Activated B cell treated with CpG ODN at 0.5 μM for 24 hours (primary cell): Measurements from ENCODE around the gene ZNF273. TPM values are rescaled to one million over a fixed set of nuclear protein-coding genes. Genes with fewer than 3 reads are reported as not detected.
A peak's percentile ranks its signal among the peaks of the same experiment; 100 is the strongest.
"Not testable (repeated sequence)": the region's sequence is repeated elsewhere in the genome, so short reads cannot be mapped to it uniquely, and the experiment has no call there.

ENCODE experiments used
- ATAC-seq: fragments of 200-7000 bp; cut with Tn5 transposase; one replicate; pipeline ENCODE4 v1.10.0; 2021; ENCODE audit warnings: low read depth, mild to moderate bottlenecking, moderate library complexity
- CTCF ChIA-PET: fragments of 350-600 bp; sonication (Branson Sonifier 250); formaldehyde crosslinking; loops from one replicate; lab custom pipeline; 2021; ENCODE audit warnings: antibody characterized with exemption; lab: Charles Lee
- POLR2A ChIA-PET: fragments of 350-600 bp; sonication (Branson Sonifier 250); formaldehyde crosslinking; loops from one replicate; lab custom pipeline; 2021; ENCODE audit warnings: antibody characterized with exemption; lab: Charles Lee
- DNase-seq: peaks from one replicate; pipeline ENCODE4 v3.0.0; 2022
- H3K27ac Mint-ChIP-seq: one replicate; pipeline ENCODE4 v1.8.0; 2020; ENCODE audit warnings: mixed read lengths
- H3K27me3 Mint-ChIP-seq: one replicate; pipeline ENCODE4 v1.8.0; 2021; ENCODE audit warnings: mixed read lengths
- H3K36me3 Mint-ChIP-seq: one replicate; pipeline ENCODE4 v1.8.0; 2021; ENCODE audit warnings: low read depth, mixed read lengths
- H3K4me1 Mint-ChIP-seq: one replicate; pipeline ENCODE4 v1.8.0; 2021; ENCODE audit warnings: mixed read lengths
- H3K4me3 Mint-ChIP-seq: one replicate; pipeline ENCODE4 v1.8.0; 2020; ENCODE audit warnings: mild to moderate bottlenecking, mixed read lengths
- H3K9me3 Mint-ChIP-seq: one replicate; pipeline ENCODE4 v1.8.0; 2020; ENCODE audit warnings: mixed read lengths
- intact Hi-C: fragments of 100-400 bp; cut with micrococcal nuclease; formaldehyde crosslinking; loops from one replicate; pipeline ENCODE4 v1.15.1; 2024
- total RNA-seq: library from RNA; stranded (reverse); gene quantifications from 2 replicates; pipeline ENCODE4 v1.2.3, GENCODE V29; 2022
- TF ChIP-seq, protein P1 (sequence below): fragments of 200-600 bp; IDR thresholded peaks from one replicate; pipeline ENCODE4 v1.8.0; 2022; ENCODE audit warnings: antibody characterized with exemption, mild to moderate bottlenecking

Gene ZNF273
- total RNA-seq, 1 donor from 2014 or later = 12.3 TPM

DNA sequence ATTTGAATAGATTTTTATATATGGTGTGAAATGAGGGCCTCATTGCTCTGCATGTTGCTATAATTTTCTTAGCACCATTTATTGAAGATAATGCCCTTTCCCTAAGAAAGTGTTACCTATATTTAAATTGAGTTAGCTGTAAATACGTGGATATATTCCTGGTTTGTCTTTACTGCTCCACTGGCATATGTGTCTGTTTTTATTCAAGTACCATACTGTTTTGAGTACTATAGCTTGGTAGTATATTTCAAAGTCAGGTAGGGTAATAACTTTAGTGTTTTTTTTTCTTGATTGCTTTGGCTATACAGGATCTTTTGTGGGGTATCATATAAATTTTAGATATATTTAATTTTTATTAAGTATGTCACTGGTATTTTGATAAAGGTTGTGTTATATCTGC lies 31.4 kb downstream of the ZNF273 start:
- no peaks in the 10 kb centered on the region for H3K4me1 Mint-ChIP-seq
- TF ChIP-seq, protein P1, sequence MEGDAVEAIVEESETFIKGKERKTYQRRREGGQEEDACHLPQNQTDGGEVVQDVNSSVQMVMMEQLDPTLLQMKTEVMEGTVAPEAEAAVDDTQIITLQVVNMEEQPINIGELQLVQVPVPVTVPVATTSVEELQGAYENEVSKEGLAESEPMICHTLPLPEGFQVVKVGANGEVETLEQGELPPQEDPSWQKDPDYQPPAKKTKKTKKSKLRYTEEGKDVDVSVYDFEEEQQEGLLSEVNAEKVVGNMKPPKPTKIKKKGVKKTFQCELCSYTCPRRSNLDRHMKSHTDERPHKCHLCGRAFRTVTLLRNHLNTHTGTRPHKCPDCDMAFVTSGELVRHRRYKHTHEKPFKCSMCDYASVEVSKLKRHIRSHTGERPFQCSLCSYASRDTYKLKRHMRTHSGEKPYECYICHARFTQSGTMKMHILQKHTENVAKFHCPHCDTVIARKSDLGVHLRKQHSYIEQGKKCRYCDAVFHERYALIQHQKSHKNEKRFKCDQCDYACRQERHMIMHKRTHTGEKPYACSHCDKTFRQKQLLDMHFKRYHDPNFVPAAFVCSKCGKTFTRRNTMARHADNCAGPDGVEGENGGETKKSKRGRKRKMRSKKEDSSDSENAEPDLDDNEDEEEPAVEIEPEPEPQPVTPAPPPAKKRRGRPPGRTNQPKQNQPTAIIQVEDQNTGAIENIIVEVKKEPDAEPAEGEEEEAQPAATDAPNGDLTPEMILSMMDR = no peak
- H3K9me3 Mint-ChIP-seq = peaks cover 10% of the 10 kb centered on the region
- ChIA-PET CTCF (no interaction called here), POLR2A (no interaction called here)
- H3K36me3 Mint-ChIP-seq = peaks cover 21% of the 10 kb centered on the region
- no peaks in the 10 kb centered on the region for H3K27me3 Mint-ChIP-seq
- DNase-seq (no peak), ATAC-seq (no peak)
- no peak overlapping the region for H3K27ac Mint-ChIP-seq
- intact Hi-C loops = no loop called here
- H3K4me3 Mint-ChIP-seq = no peak overlapping the region

GRCh38 chr7:64938540-64938939 lies 35.5 kb downstream of the ZNF273 start:
- intact Hi-C loops = no loop called here
- peaks cover 5% of the 10 kb centered on the region for H3K9me3 Mint-ChIP-seq
- H3K27ac Mint-ChIP-seq = no peak overlapping the region
- H3K36me3 Mint-ChIP-seq = peaks cover 8% of the 10 kb centered on the region
- TF ChIP-seq, protein P1 = no peak
- no peaks in the 10 kb centered on the region for H3K4me1 Mint-ChIP-seq
- POLR2A ChIA-PET = no interaction called here
- no peaks in the 10 kb centered on the region for H3K27me3 Mint-ChIP-seq
- H3K4me3 Mint-ChIP-seq = no peak overlapping the region
- ATAC-seq (no peak), DNase-seq (no peak)
- CTCF ChIA-PET = interaction anchor here (1.4 kb wide), 1 partner anchor 13 kb away, joined by 4 read pairs; no protein-coding TSS in a partner anchor

- intact Hi-C loops, POLR2A ChIA-PET, H3K9me3 Mint-ChIP-seq, DNase-seq, H3K4me3 Mint-ChIP-seq, H3K4me1 Mint-ChIP-seq, H3K27ac Mint-ChIP-seq, CTCF ChIA-PET, H3K36me3 Mint-ChIP-seq, H3K27me3 Mint-ChIP-seq, ATAC-seq: not testable (repeated sequence)
Observed at GRCh38 chr7:64940021-64940420, 36.9 kb downstream of the ZNF273 start.

DNA sequence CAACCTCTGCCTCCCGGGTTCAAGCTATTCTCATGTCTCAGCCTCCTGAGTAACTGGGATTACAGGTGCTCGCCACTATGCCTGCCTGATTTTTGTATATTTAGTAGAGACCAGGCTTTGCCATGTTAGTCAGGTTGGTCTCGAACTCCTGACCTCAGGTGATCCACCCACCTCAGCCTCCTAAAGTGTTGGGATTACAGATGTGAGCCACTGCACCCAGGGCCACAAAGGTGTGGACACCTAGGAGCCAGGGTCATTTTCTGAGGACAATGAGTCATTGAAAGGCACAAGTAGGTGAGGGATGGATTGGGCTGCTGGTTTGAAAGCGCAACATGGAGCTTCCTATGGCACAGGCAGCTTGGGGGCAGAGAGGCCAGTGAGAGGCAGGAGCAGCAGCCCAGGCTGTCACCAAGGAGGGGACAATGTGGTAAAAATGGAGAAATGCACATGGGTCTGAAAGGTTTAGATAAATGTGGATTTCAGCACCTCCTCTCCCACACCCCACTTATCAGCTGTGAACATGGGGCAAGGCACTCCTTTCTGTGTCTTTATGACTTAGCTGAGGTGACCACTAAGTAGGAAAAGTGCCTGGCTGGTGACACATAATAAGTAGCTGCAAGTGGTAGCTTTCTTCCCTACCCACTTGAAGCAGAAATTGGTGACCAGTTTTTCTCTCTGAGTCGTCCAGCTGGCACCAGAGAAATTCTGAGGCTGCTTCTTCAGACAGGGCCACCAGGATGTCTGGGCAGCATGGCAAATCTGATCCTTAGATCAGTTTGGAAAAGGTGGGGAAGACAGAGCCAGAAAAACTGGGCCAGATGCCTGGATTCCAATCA lies 41.8 kb downstream of the ZNF273 start:
- H3K4me3 Mint-ChIP-seq, H3K27ac Mint-ChIP-seq, POLR2A ChIA-PET, H3K4me1 Mint-ChIP-seq, CTCF ChIA-PET, DNase-seq, intact Hi-C loops, H3K36me3 Mint-ChIP-seq, ATAC-seq, H3K9me3 Mint-ChIP-seq: not testable (repeated sequence)
- H3K27me3 Mint-ChIP-seq = peaks cover 38% of the 10 kb centered on the region

GRCh38 chr7:64945503-64946175 lies 42.6 kb downstream of the ZNF273 start:
- Mint-ChIP-seq H3K4me1 (peaks cover 3% of the 10 kb centered on the region), H3K27me3 (peaks cover 42% of the 10 kb centered on the region), H3K36me3 (no peaks in the 10 kb centered on the region), H3K9me3 (no peaks in the 10 kb centered on the region), H3K27ac (no peak overlapping the region), H3K4me3 (no peak overlapping the region)
- TF ChIP-seq, protein P1 = no peak
- intact Hi-C loops = no loop called here
- ATAC-seq (no peak), DNase-seq (no peak)
- ChIA-PET CTCF (no interaction called here), POLR2A (no interaction called here)

DNA sequence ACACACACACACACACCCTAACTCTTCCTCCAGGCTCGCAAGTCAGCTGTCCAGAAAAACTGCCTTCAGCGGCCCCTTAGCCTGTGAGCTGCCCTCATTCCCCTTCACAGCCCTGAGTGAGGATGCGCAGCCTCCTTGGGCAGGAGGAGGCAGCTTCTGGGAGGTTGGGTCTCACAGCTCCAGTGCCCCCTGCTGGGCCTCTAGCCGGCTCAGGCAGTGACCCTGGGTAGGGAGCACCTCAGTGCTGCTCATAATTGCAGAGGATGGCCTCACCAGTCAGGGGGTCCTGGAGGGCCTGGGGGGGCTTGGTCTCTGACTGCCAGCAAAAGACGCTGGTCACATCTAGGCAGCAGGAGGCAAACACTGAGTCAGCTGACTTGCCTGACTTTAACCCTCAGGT lies 43.7 kb downstream of the ZNF273 start:
- no peaks in the 10 kb centered on the region for H3K9me3 Mint-ChIP-seq
- ChIA-PET POLR2A (no interaction called here), CTCF (no interaction called here)
- ATAC-seq (peak; percentile 40), DNase-seq (no peak)
- no peaks in the 10 kb centered on the region for H3K36me3 Mint-ChIP-seq
- no peak overlapping the region for H3K27ac Mint-ChIP-seq
- H3K27me3 Mint-ChIP-seq = peaks cover 44% of the 10 kb centered on the region
- TF ChIP-seq, protein P1 = no peak
- intact Hi-C loops = no loop called here
- no peak overlapping the region for H3K4me3 Mint-ChIP-seq
- H3K4me1 Mint-ChIP-seq = peaks cover 3% of the 10 kb centered on the region
